ENCODE data around the gene COPS6.

- TF ChIP-seq POLR2AphosphoS5 (IDR thresholded peaks at IDR 0.05) (no peak), POLR2A (IDR thresholded peaks at IDR 0.05) (no peak)
These were observed 26.3 kb downstream of the COPS6 start for GRCh38 chr7:100115026-100115425.
